Measurements from ENCODE around the gene ELK4. TPM values are rescaled to one million over a fixed set of nuclear protein-coding genes. Genes with fewer than 3 reads are reported as not detected.

The ELK4 gene
- total RNA-seq, 2 donors from 2014 or later = 30.5 to 37.6 TPM

DNA sequence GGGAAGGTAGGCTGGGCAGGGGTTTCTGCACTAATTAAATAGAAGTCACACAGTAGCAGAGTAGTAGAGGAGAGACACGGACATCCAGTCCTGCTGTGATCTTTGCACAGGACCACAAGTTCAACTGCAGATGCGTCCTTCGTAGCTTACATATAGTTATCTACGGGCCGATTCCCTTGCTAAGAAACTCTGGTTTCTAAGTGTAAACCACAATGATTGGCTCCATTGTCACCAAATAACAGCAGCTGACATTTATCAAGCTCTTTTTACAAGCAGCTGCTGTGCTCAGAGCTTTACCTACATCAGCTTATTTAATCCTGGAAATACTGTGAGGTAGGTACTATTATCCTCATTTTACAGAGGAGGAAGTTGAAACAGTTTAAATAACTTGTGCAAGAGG lies 45.4 kb upstream of the ELK4 start:
- Histone ChIP-seq H3K4me3 (no peak overlapping the region), H3K4me1 (peaks cover 11% of the 10 kb centered on the region), H3K9ac (ENCODE audit: low read depth in 2 of 2, low read length in 2 of 2) (peak overlapping the region in 1 of 2 donors; percentile 77), H3K27me3 (no peaks in the 10 kb centered on the region), H3K9me3 (no peaks in the 10 kb centered on the region), H3K27ac (peak overlapping the region; percentile 67), H3K36me3 (no peaks in the 10 kb centered on the region)
- peak; percentile 34 for DNase-seq
- TF ChIP-seq, protein P1, sequence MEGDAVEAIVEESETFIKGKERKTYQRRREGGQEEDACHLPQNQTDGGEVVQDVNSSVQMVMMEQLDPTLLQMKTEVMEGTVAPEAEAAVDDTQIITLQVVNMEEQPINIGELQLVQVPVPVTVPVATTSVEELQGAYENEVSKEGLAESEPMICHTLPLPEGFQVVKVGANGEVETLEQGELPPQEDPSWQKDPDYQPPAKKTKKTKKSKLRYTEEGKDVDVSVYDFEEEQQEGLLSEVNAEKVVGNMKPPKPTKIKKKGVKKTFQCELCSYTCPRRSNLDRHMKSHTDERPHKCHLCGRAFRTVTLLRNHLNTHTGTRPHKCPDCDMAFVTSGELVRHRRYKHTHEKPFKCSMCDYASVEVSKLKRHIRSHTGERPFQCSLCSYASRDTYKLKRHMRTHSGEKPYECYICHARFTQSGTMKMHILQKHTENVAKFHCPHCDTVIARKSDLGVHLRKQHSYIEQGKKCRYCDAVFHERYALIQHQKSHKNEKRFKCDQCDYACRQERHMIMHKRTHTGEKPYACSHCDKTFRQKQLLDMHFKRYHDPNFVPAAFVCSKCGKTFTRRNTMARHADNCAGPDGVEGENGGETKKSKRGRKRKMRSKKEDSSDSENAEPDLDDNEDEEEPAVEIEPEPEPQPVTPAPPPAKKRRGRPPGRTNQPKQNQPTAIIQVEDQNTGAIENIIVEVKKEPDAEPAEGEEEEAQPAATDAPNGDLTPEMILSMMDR (IDR thresholded peaks at IDR 0.05) = no peak
- intact Hi-C loops (cut with DNase I) = no loop called here

- Histone ChIP-seq H3K27ac (peak overlapping the region; percentile 67), H3K4me1 (peaks cover 14% of the 10 kb centered on the region)
Measured at GRCh38 chr1:205676597-205676996, 44.8 kb upstream of the ELK4 start.

DNA sequence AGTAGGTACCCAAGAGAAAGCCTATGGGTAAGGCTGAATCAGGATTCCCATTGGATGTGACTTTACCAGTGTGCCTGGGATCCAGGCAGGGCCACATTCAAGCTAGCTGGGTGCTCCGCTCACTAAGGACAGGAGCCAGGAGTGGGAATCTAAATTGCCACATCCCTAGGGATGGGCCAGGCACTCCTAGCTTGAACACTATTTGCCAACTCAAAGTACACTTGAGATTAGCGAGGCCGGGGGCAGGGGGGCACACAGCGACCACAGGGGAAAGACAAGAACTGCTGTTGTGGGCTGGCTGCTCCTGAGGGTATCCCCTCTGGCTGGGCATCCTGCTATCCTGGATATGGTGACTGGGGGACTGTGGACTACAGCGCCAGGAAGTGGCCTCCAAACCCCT lies 44.2 kb upstream of the ELK4 start:
- TF ChIP-seq, protein P1 (IDR thresholded peaks at IDR 0.05) = no peak
- peak overlapping the region in 1 of 2 donors; percentile 77 for H3K9ac ChIP-seq (ENCODE audit: low read depth in 2 of 2, low read length in 2 of 2)
- no peaks in the 10 kb centered on the region for H3K9me3 ChIP-seq
- no peak overlapping the region for H3K4me3 ChIP-seq
- no peaks in the 10 kb centered on the region for H3K27me3 ChIP-seq
- no peaks in the 10 kb centered on the region for H3K36me3 ChIP-seq
- DNase-seq = peak; percentile 78
- intact Hi-C loops (cut with DNase I) = no loop called here
- peak overlapping the region; percentile 67 for H3K27ac ChIP-seq
- peaks cover 14% of the 10 kb centered on the region for H3K4me1 ChIP-seq

More at GRCh38 chr1:205676597-205676996, 44.8 kb upstream of the ELK4 start:
- intact Hi-C loops (cut with DNase I) = no loop called here
- no peaks in the 10 kb centered on the region for H3K36me3 ChIP-seq
- peak overlapping the region in 1 of 2 donors; percentile 77 for H3K9ac ChIP-seq (ENCODE audit: low read depth in 2 of 2, low read length in 2 of 2)
- TF ChIP-seq, protein P1 (IDR thresholded peaks at IDR 0.05) = no peak
- H3K9me3 ChIP-seq = no peaks in the 10 kb centered on the region
- H3K27me3 ChIP-seq = no peaks in the 10 kb centered on the region
- H3K4me3 ChIP-seq = no peak overlapping the region
- peak; percentile 34 for DNase-seq

DNA sequence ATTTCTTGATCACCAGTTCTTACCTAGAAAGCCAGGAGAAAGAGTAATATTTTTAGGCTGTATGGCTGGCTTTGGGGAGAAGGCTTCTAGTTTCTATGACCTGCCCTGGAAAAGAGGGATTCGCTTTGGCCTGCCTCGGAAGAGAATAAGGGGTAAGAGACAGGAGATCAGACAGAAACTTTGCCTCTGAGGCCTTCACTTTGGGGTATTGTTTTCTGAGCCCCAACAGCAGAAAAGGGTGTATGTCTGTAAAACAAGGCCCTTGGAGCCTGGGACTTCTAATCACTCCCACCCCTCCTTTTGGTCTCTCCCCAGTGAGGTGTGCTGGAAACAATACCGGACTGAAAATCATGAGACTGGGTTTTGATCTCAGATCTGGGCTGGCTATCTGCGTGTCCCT lies 43.4 kb upstream of the ELK4 start:
- Histone ChIP-seq H3K4me1 (peaks cover 14% of the 10 kb centered on the region), H3K27me3 (no peaks in the 10 kb centered on the region), H3K27ac (peak overlapping the region; percentile 67), H3K36me3 (no peaks in the 10 kb centered on the region), H3K4me3 (no peak overlapping the region), H3K9me3 (no peaks in the 10 kb centered on the region), H3K9ac (ENCODE audit: low read depth in 2 of 2, low read length in 2 of 2) (peak overlapping the region in 1 of 2 donors; percentile 77)
- TF ChIP-seq, protein P1 (IDR thresholded peaks at IDR 0.05) = no peak
- no peak for DNase-seq
- intact Hi-C loops (cut with DNase I) = no loop called here

GRCh38 chr1:205672970-205673369 lies 41.2 kb upstream of the ELK4 start:
- peak; percentile 26 for DNase-seq
- Histone ChIP-seq H3K4me3 (no peak overlapping the region), H3K9ac (ENCODE audit: low read depth in 2 of 2, low read length in 2 of 2) (peak overlapping the region in 1 of 2 donors; percentile 19), H3K4me1 (peaks cover 24% of the 10 kb centered on the region), H3K9me3 (no peaks in the 10 kb centered on the region), H3K27ac (no peak overlapping the region), H3K27me3 (no peaks in the 10 kb centered on the region), H3K36me3 (no peaks in the 10 kb centered on the region)
- TF ChIP-seq, protein P1 (IDR thresholded peaks at IDR 0.05) = no peak
- intact Hi-C loops (cut with DNase I) = no loop called here
